ENCODE measurements around the gene FBXO22. TPM values are rescaled to one million over a fixed set of nuclear protein-coding genes. Genes with fewer than 3 reads are reported as not detected.
"Not testable (repeated sequence)": the region's sequence is repeated elsewhere in the genome, so short reads cannot be mapped to it uniquely, and the experiment has no call there.

FBXO22 gene
- total RNA-seq, 3 donors from 2014 or later (not counting 1 experiment from before 2014, with no cell fraction given): 8.5 to 16.2 (median 11.8) TPM

- Mint-ChIP-seq H3K9me3 (no peaks in the 10 kb centered on the region), H3K4me3 (no peak overlapping the region), H3K27me3 (ENCODE audit: low read depth in 2 of 2) (peaks cover 27 to 56% of the 10 kb centered on the region in 2 donors), H3K36me3 (no peaks in the 10 kb centered on the region), H3K4me1 (peaks cover 0 to 5% of the 10 kb centered on the region in 2 donors), H3K27ac (no peak overlapping the region)
- intact Hi-C loops (cut with micrococcal nuclease): no loop called here
- no peaks in the 10 kb centered on the region for H3K4me1 ChIP-seq (ENCODE audit: control insufficient read depth, insufficient read depth, low read length)
- H3K27me3 ChIP-seq (ENCODE audit: control insufficient read depth, insufficient read depth, low read length): peaks cover 2% of the 10 kb centered on the region
- no peak overlapping the region for H3K4me3 ChIP-seq (ENCODE audit: low read length)
- H3K9me3 ChIP-seq (ENCODE audit: control insufficient read depth, insufficient read depth, low read length): no peaks in the 10 kb centered on the region
- WGBS (ENCODE audit: insufficient coverage): 75% methylated on average over 1 of the region's 1 CpG
- ATAC-seq (no peak), DNase-seq (no peak)
- H3K36me3 ChIP-seq (ENCODE audit: control insufficient read depth, insufficient read depth, low read length): no peaks in the 10 kb centered on the region
- no peak for TF ChIP-seq CTCF (IDR thresholded peaks at IDR 0.05)
- no peak overlapping the region for H3K27ac ChIP-seq (ENCODE audit: low read length)
Observed at GRCh38 chr15:75955720-75956119, 52.0 kb downstream of the FBXO22 start.

- intact Hi-C loops (cut with micrococcal nuclease): no loop called here
- Mint-ChIP-seq H3K27ac (no peak overlapping the region), H3K27me3 (ENCODE audit: low read depth in 2 of 2) (peaks cover 6 to 21% of the 10 kb centered on the region in 2 donors), H3K4me1 (no peaks in the 10 kb centered on the region), H3K36me3 (no peaks in the 10 kb centered on the region), H3K9me3 (no peaks in the 10 kb centered on the region), H3K4me3 (no peak overlapping the region)
- Histone ChIP-seq H3K9me3 (ENCODE audit: control insufficient read depth, insufficient read depth, low read length) (no peaks in the 10 kb centered on the region), H3K27ac (ENCODE audit: low read length) (no peak overlapping the region), H3K27me3 (ENCODE audit: control insufficient read depth, insufficient read depth, low read length) (no peaks in the 10 kb centered on the region), H3K4me3 (ENCODE audit: low read length) (no peak overlapping the region), H3K4me1 (ENCODE audit: control insufficient read depth, insufficient read depth, low read length) (no peaks in the 10 kb centered on the region), H3K36me3 (ENCODE audit: control insufficient read depth, insufficient read depth, low read length) (no peaks in the 10 kb centered on the region)
- DNase-seq (no peak), ATAC-seq (no peak)
- 100% methylated on average over 1 of the region's 1 CpG for WGBS (ENCODE audit: insufficient coverage)
- no peak for TF ChIP-seq CTCF (IDR thresholded peaks at IDR 0.05)
Observed at GRCh38 chr15:75961331-75961730, 57.7 kb downstream of the FBXO22 start.

- Mint-ChIP-seq H3K4me3 (no peak overlapping the region), H3K36me3 (no peaks in the 10 kb centered on the region), H3K27ac (no peak overlapping the region), H3K4me1 (no peaks in the 10 kb centered on the region), H3K27me3 (ENCODE audit: low read depth in 2 of 2) (peaks cover 3 to 6% of the 10 kb centered on the region in 2 donors), H3K9me3 (no peaks in the 10 kb centered on the region)
- no peaks in the 10 kb centered on the region for H3K4me1 ChIP-seq (ENCODE audit: control insufficient read depth, insufficient read depth, low read length)
- no peak overlapping the region for H3K4me3 ChIP-seq (ENCODE audit: low read length)
- no peak overlapping the region for H3K27ac ChIP-seq (ENCODE audit: low read length)
- DNase-seq (no peak), ATAC-seq (no peak)
- H3K27me3 ChIP-seq (ENCODE audit: control insufficient read depth, insufficient read depth, low read length): no peaks in the 10 kb centered on the region
- TF ChIP-seq CTCF (IDR thresholded peaks at IDR 0.05): no peak
- H3K36me3 ChIP-seq (ENCODE audit: control insufficient read depth, insufficient read depth, low read length): no peaks in the 10 kb centered on the region
- whole genome bisulfite sequencing (ENCODE audit: insufficient coverage): 65% methylated on average over 2 of the region's 2 CpGs
- intact Hi-C loops (cut with micrococcal nuclease): no loop called here
- no peaks in the 10 kb centered on the region for H3K9me3 ChIP-seq (ENCODE audit: control insufficient read depth, insufficient read depth, low read length)
Observed at GRCh38 chr15:75966073-75966472, 62.4 kb downstream of the FBXO22 start.

- H3K4me1 Mint-ChIP-seq; H3K4me3 ChIP-seq (ENCODE audit: low read length); H3K27ac Mint-ChIP-seq; H3K9me3 ChIP-seq (ENCODE audit: control insufficient read depth, insufficient read depth, low read length); intact Hi-C loops (cut with micrococcal nuclease); DNase-seq; H3K36me3 Mint-ChIP-seq; H3K9me3 Mint-ChIP-seq; H3K27ac ChIP-seq (ENCODE audit: low read length); H3K4me3 Mint-ChIP-seq; H3K4me1 ChIP-seq (ENCODE audit: control insufficient read depth, insufficient read depth, low read length); H3K36me3 ChIP-seq (ENCODE audit: control insufficient read depth, insufficient read depth, low read length); H3K27me3 ChIP-seq (ENCODE audit: control insufficient read depth, insufficient read depth, low read length); ATAC-seq: not testable (repeated sequence)
- peaks cover 29 to 55% of the 10 kb centered on the region in 2 donors for H3K27me3 Mint-ChIP-seq (ENCODE audit: low read depth in 2 of 2)
- WGBS (ENCODE audit: insufficient coverage): 94% methylated on average over 3 of the region's 3 CpGs
Observed at GRCh38 chr15:75976766-75977165, 73.1 kb downstream of the FBXO22 start.
